ENCODE results near the gene HPN.

The HPN gene

GRCh38 chr19:35062942-35063341, 21.4 kb downstream of the HPN start:
- no peak for DNase-seq (ENCODE audit: low spot score)

DNA sequence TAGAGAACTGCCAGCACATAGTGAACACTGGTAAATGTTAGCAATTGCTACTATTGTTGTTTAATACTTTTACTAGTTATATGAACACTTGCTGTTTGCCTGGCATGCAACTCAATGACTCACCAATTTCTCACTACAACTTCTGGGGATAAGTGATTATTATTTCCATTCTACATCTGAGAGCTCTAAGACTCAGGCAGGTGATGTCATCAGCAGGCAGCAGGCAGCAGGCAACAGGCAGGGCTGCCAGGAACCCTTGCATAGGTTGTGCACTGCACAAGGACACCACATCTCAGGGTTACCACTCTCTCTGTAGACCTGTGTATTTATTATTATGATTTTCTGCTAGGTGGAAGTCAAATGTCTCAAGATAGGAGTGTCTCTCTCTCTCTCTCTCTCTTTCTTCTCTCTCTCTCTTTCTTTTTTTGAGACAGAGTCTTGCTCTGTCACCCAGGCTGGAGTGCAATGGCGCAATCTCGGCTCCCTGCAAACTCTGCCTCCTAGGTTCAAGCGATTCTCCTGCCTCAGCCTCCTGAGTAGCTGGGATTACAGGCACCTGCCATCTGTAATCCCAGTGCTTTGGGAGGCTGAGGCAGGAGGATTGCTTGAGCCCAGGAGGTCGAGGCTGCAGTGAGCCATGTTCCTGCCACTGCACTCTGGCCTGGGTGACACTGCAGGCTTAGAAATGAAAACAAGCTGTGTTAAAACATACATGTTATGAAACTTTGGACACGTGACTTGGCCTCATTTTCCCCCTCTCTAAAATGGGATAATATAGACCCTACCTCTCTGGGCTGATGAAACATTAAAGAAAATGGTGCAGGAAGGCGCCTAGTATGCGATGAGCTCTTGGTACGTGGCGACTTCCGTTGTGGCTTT, 22.7 kb downstream of the HPN start:
- peak; percentile 60 for DNase-seq (ENCODE audit: low spot score)

DNA sequence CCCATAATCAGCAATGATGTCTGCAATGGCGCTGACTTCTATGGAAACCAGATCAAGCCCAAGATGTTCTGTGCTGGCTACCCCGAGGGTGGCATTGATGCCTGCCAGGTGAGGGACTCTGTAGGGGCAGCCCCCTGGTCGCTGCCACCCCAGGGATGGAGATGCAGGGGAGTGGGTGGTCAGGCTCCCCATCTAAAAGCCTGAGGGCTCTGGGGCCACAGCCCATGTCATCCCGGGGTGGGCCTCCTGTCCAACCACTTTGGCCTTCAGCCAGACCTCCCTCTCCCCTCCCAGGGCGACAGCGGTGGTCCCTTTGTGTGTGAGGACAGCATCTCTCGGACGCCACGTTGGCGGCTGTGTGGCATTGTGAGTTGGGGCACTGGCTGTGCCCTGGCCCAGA, 24.1 kb downstream of the HPN start:
- no peak for DNase-seq (ENCODE audit: low spot score)

DNA sequence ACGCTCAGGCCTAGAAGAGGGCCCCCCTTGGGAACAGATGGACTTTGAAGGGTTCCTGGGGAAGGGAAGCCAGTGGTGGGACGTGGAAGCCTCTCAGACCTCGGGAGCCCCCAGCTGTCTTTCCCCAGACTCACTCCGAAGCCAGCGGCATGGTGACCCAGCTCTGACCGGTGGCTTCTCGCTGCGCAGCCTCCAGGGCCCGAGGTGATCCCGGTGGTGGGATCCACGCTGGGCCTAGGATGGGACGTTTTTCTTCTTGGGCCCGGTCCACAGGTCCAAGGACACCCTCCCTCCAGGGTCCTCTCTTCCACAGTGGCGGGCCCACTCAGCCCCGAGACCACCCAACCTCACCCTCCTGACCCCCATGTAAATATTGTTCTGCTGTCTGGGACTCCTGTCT, 24.6 kb downstream of the HPN start:
- DNase-seq (ENCODE audit: low spot score): no peak

- DNase-seq (ENCODE audit: low spot score): peak; percentile 90
Observed at GRCh38 chr19:35066691-35067563, 25.4 kb downstream of the HPN start.

GRCh38 chr19:35068941-35069634, 27.6 kb downstream of the HPN start:
- no peak for DNase-seq (ENCODE audit: low spot score)

DNA sequence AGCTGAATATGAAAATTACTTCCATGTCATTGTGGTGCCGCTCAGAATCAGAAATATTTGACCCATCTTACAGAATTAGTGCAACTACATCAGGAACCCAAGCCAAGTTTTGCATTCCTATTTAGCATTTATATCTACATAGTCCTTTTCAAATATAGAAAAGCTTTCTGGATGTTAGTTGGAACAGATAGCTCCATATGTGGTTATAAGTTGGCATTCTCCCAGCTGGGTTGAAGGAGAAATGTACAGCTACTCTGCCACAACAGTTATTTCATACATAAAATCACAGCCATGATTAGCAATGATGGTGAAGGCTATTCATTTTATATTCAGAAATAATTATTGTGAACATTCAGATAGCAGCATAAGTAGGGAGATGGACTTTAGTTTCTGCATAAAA, 28.2 kb downstream of the HPN start:
- DNase-seq (ENCODE audit: low spot score): no peak

GRCh38 chr19:35070471-35070870, 28.9 kb downstream of the HPN start:
- DNase-seq (ENCODE audit: low spot score): no peak

DNA sequence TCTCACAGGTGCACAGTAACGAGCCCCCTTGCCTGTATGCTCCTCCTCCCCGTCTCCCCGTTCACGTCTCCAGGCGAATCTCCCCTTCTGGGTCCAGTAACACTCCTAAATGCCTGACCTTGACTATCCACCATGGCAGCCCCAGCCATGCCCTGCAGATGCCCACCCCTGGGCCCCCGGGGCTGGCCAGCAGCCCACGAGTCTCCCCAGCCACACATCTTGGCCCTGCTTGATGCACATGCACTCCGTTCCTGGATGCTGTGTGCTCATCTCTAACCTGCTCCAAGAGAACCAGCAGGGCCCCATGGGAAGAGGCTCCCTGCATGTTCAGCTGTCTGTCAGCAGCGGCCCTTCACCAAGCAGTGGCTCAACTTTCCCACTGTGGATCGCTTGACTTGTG, 32.0 kb downstream of the HPN start:
- DNase-seq (ENCODE audit: low spot score): no peak

DNA sequence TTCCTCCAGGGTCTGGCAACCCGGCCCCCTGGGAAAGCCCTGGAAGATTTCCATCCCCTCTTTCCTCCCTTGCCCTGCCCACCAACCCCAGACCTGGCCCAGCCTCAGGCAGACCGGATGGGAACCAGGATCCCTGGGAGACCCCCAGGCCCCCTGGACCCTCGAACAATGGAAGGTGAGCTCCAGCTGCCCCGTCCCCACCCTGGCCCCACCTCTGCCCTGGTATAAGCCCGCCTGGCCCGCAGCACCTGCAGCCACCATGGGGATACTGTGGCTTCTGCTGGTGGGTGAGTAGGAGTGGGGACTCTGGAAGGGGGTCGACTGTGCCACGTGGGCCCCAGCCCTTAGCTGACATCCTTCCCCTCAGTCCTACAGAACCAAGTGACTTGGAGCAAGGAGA, 32.4 kb downstream of the HPN start:
- no peak for DNase-seq (ENCODE audit: low spot score)

- no peak for DNase-seq (ENCODE audit: low spot score)
Observed at GRCh38 chr19:35074426-35075201, 33.1 kb downstream of the HPN start.

DNA sequence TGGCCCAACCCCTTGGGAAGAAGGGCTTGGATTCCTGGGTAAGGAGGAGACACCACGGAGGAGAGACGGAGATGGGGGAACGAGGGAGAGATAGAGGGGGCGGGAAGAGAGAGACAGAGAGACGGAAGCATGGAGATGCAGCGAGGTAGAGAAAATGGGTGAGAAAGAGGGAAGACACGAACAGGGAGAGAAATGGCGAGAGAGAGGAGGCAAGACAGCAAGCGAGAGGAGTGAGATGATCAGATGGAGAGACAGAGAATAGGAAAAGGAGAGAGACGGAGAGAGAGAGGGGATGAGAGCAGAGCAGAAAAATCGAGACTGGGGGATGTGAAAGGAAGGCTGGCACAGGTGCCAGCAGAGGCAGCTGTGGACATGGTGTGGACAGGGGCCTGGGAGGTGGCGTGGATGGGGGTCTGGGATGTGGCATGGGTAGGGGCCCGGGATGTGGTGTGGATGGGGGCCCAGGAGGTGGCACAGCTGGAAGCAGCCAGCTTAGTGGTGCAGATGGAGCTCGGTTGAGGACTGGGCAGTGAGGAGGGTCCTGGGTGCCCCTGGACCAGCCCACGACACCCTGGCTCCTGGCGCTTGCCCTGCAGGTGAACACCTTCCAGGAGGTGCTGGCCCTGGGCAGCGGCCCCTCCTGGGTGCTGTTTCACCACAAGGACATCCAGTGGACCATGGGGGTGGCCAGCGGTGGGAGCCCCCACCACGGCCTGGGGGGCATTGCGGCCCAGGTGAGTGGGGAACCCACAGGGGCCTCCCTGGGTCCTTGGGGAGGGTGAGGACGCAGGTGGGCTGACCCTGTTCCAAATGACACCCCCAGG, 33.9 kb downstream of the HPN start:
- DNase-seq (ENCODE audit: low spot score): no peak

- DNase-seq (ENCODE audit: low spot score): no peak
Observed at GRCh38 chr19:35076026-35076370, 34.5 kb downstream of the HPN start.

DNA sequence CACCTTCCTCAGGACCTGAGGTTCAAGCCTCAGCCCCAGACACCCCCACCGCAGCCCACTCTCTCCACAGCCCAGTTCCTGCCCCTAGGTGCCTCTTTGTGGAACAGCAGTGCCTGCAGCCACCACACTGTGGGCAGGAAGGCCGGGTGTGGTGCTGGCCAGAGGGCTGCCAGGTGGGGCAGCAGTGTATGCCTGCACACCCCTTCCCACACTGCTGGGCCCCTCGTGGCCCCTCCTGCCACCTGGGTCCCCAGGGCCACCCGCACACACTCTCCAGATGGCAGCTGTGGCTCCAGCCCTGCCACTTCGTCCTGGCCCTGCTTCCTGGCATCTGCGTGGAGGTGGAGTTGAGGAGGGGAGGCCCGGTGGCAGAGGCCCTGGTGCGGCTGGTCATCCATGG, 35.1 kb downstream of the HPN start:
- no peak for DNase-seq (ENCODE audit: low spot score)

DNA sequence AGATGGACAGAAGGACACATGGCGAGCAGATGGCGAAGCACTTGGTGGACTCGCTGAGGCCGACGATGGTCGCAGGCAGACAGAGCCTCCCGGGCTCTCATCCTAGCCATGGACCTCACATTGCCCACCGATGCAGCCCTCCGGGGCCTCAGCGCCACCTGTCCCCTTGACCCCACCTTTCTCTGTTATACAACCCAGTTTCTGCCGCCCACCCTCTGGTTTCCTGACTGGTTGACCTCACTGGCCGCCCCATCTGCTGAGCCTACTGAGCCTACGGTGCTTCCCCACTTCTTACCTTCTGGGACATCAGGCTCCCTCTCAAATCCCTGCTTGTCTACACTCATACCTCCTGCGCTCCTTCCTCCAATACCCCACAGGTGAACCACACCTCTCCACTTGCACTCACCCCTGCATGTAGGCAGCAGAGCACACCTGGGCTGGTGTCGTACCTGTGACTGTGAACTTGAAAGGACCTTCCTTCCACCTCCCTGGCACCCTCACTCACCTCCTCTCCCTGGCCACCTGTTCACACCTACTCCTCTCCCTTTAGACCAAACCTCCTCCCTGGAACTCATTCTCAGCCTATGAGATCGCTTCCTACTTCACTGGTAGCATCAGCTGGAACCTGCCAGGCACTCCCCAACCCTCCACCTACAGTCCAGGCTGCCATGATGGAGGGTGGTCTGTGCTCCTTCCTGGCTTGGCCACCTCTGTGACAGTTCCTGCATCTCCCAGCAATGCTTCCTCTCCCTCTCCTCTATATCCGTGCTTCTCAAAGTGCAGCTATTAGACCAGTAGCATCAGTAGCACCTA, 36.1 kb downstream of the HPN start:
- DNase-seq (ENCODE audit: low spot score): no peak

DNA sequence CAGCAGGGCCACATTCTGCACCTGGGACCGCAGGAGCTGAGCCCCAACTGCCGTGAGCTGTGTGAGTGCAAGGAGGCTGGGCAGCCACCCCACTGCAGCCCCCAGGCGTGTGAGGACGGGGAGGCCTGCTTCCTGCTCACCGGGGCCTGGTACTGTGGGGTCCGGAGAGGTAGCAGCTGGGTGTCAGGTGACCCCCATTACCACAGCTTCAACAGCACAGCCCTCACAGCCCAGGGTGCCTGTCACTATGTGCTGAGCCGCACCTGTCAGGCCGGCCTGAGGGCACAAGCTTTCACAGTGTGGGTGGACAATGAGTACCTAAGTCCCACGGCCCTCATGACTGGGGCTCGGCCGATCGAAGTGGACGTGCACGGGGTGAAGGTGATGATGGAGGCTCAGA, 38.3 kb downstream of the HPN start:
- DNase-seq (ENCODE audit: low spot score): no peak

GRCh38 chr19:35080613-35081170, 39.2 kb downstream of the HPN start:
- no peak for DNase-seq (ENCODE audit: low spot score)

DNA sequence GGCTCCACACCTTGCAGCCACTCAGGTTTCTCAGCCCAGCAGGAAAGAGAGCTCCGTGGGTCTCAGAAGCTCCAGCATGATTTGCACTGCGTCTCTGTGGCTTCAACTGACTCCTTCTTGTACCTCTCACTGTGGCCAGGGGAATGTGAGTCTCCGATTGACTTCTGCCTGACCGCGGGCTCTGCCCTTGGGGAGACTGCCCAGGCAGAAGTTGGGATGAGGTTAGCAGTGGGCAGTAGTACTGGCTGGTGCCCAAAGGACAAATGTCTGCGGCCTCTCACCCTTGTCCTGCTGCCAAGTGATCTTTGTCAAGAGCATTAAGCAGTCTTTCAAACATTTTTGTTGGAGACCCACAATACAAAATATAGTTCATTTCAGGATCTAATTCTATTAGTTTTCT, 39.7 kb downstream of the HPN start:
- DNase-seq (ENCODE audit: low spot score): no peak

GRCh38 chr19:35083691-35084508, 42.4 kb downstream of the HPN start:
- DNase-seq (ENCODE audit: low spot score): no peak
